BLaER1 treated with 17β-estradiol and CSF1 and Interleukin-3, amounts not matched to agents 10 nM and 100 nM (cell line): ENCODE measurements around the gene RDH13.
"Not testable (repeated sequence)": the region's sequence is repeated elsewhere in the genome, so short reads cannot be mapped to it uniquely, and the experiment has no call there.

Experiments
- H3K27ac ChIP-seq, 11 experiments: shearing (Covaris generic); formaldehyde crosslinking; 2 replicates each; pipeline ENCODE4 v1.8.1; 2022
- H3K27me3 ChIP-seq, 11 experiments: shearing (Covaris generic); formaldehyde crosslinking; 2 replicates each; pipeline ENCODE4 v1.8.1; 2022
- H3K36me3 ChIP-seq, 11 experiments: shearing (Covaris generic); formaldehyde crosslinking; 2 replicates each; pipeline ENCODE4 v1.8.1; 2022
- H3K4me1 ChIP-seq, 10 experiments: shearing (Covaris generic); formaldehyde crosslinking; 2 replicates each; pipeline ENCODE4 v1.8.1; 2022
- H3K4me2 ChIP-seq, 11 experiments: shearing (Covaris generic); formaldehyde crosslinking; 2 replicates each; pipeline ENCODE4 v1.8.1; 2022
- H3K4me3 ChIP-seq, 10 experiments: shearing (Covaris generic); formaldehyde crosslinking; 2 replicates each; pipeline ENCODE4 v1.8.1; 2022
- H3K9ac ChIP-seq, 11 experiments: shearing (Covaris generic); formaldehyde crosslinking; 2 replicates each; pipeline ENCODE4 v1.8.1; 2022
- H3K9me3 ChIP-seq, 11 experiments: shearing (Covaris generic); formaldehyde crosslinking; replicated peaks in 1 of 11; 2 replicates each; pipeline ENCODE4 v1.8.1; 2022
- H4K20me1 ChIP-seq, 11 experiments: shearing (Covaris generic); formaldehyde crosslinking; 2 replicates each; pipeline ENCODE4 v1.8.1; 2022
- Cebpa-rat ChIP-seq, 11 experiments: shearing (Covaris generic); IDR thresholded peaks; 2 replicates each; pipeline ENCODE4 v1.8.1; 2022

RDH13 gene

DNA sequence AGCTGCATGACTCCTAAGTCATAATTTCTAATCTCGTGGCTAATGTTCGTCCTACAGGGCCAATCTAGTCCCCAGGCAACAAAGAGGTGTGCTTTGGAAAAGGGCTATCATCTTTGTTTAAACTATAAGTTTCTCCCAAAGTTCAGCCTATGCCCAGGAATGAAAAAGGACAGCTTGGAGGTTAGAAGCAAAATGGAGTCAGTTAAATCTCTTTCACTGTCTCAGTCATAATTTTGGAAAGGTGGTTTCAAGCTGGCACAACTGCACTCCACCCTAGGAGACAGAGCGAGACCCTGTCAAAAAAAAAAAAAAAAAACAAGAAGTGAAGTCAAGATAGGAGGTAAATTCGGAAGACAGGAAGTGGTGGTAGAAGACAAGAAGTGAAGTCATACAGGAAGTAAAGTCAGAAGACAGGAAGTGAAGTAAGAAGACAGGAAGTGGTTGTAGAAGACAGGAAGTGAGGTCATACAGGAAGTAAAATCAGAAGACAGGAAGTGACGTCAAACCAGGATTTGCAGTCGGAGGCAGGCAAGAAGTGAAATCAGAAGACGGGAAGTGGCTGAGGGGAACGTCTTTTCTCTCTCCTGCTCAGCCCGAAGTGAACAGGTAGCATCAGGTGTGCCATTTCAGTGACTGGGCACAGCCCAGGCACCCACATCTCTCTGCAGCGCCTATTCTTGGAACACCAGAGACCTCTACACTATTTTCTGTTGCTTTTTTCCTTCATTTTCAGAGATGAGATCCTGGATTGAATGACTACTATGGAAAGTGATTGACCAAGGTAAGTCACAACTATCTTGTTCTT is 57.1 kb downstream of the RDH13 start:
- Histone ChIP-seq H3K27me3 (no peaks in the 10 kb centered on the region), H3K9me3 (peaks cover 22 to 31% (median 26%) of the 10 kb centered on the region in 11 experiments), H3K36me3 (0 out of 22 replicates have a peak, but pooled peaks cover 0 to 6% (median 0%) of the 10 kb centered on the region in 11 experiments), H3K27ac (peak overlapping the region; percentile 74 to 85 (median 82)), H3K4me3 (peak overlapping the region; percentile 57 to 78 (median 68)), H4K20me1 (no peaks in the 10 kb centered on the region), H3K4me1 (peaks cover 8 to 30% (median 24%) of the 10 kb centered on the region in 10 experiments; a peak in 19 of 20 replicates), H3K9ac (peak overlapping the region; percentile 64 to 80 (median 74); a peak in 21 of 22 replicates), H3K4me2 (peak overlapping the region; percentile 64 to 83 (median 78); a peak in 21 of 22 replicates)
- 0 out of 22 replicates have a peak, but pooled peaks of 1 of the 11 experiments have one; percentile 11 for TF ChIP-seq Cebpa-rat (IDR thresholded peaks at IDR 0.05)

- Histone ChIP-seq H3K9ac (no peak overlapping the region), H3K36me3 (peaks cover 0 to 6% (median 0%) of the 10 kb centered on the region in 11 experiments; a peak in 1 of 22 replicates), H3K9me3 (peaks cover 12 to 21% (median 15%) of the 10 kb centered on the region in 11 experiments), H4K20me1 (no peaks in the 10 kb centered on the region), H3K4me2 (no peak overlapping the region), H3K4me1 (peaks cover 4 to 19% (median 17%) of the 10 kb centered on the region in 10 experiments; a peak in 18 of 20 replicates), H3K27ac (no peak overlapping the region), H3K4me3 (no peak overlapping the region), H3K27me3 (no peaks in the 10 kb centered on the region)
- no peak for TF ChIP-seq Cebpa-rat (IDR thresholded peaks at IDR 0.05)
Observed at GRCh38 chr19:55000761-55001160, 62.2 kb downstream of the RDH13 start.

- H3K4me3 ChIP-seq, H3K9me3 ChIP-seq, H3K4me2 ChIP-seq, H3K4me1 ChIP-seq, H3K27ac ChIP-seq, H3K9ac ChIP-seq, H4K20me1 ChIP-seq, H3K36me3 ChIP-seq, H3K27me3 ChIP-seq: not testable (repeated sequence)
Observed at GRCh38 chr19:54998751-54999239, 64.2 kb downstream of the RDH13 start.

- Histone ChIP-seq H3K4me1 (no peaks in the 10 kb centered on the region), H4K20me1 (no peaks in the 10 kb centered on the region), H3K4me2 (no peak overlapping the region), H3K27me3 (no peaks in the 10 kb centered on the region), H3K4me3 (no peak overlapping the region), H3K36me3 (peaks cover 0 to 8% (median 0%) of the 10 kb centered on the region in 11 experiments; a peak in 2 of 22 replicates), H3K27ac (no peak overlapping the region), H3K9ac (no peak overlapping the region), H3K9me3 (peaks cover 0 to 8% (median 0%) of the 10 kb centered on the region in 11 experiments; a peak in 1 of 22 replicates)
- TF ChIP-seq Cebpa-rat (IDR thresholded peaks at IDR 0.05): no peak
Observed at GRCh38 chr19:54995561-54995960, 67.4 kb downstream of the RDH13 start.
